Measurements from ENCODE around the gene CTNND2. TPM values are rescaled to one million over a fixed set of nuclear protein-coding genes. Genes with fewer than 3 reads are reported as not detected.

CTNND2 gene
- total RNA-seq, 1 donor from 2014 or later = 13.9 TPM

DNA sequence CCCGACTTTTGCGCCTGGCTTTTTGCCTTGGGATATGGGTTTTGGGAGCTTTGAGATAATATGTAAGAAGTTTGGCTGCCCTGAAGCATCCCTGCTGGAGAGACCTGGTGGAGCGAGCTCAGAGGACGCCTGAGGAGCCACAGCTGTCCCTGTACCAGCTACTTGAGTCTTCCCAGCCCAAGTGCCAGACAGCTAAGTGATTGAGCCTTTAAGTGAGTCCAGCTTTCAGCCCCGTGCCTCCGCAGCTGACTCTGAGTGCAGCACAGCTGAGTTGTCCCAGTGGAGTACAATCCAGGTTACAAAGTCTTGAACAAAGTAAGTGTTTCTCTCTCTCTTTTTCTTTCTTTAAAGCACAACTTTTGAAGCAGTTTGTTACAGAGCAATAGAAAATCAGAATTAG, 939.4 kb downstream of the CTNND2 start:
- Histone ChIP-seq H4K20me1 (ENCODE audit: low read depth) (no peaks in the 10 kb centered on the region), H3F3A (ENCODE audit: low read depth) (no peaks in the 10 kb centered on the region), H3K79me2 (ENCODE audit: low read depth) (no peaks in the 10 kb centered on the region), H3K4me2 (no peak overlapping the region), H3K27me3 (no peaks in the 10 kb centered on the region), H3K27ac (no peak overlapping the region), H3K4me3 (no peak overlapping the region), H3K4me1 (no peaks in the 10 kb centered on the region), H3K9me3 (ENCODE audit: low read depth) (no peaks in the 10 kb centered on the region), H2AFZ (replicated peaks) (no peak overlapping the region), H3K36me3 (no peaks in the 10 kb centered on the region), H3K9ac (no peak overlapping the region)
- Mint-ChIP-seq H3K4me3 (no peak overlapping the region), H3K27me3 (ENCODE audit: insufficient read depth, low read depth) (peaks cover 1% of the 10 kb centered on the region), H3K4me1 (peaks cover 10% of the 10 kb centered on the region), H3K9me3 (peaks cover 4% of the 10 kb centered on the region), H3K36me3 (peaks cover 2% of the 10 kb centered on the region), H3K27ac (no peak overlapping the region)
- TF ChIP-seq EZH2 (IDR thresholded peaks at IDR 0.05) (no peak), EZH2phosphoT487 (IDR thresholded peaks at IDR 0.05) (no peak)
- TF ChIP-seq, protein P1, sequence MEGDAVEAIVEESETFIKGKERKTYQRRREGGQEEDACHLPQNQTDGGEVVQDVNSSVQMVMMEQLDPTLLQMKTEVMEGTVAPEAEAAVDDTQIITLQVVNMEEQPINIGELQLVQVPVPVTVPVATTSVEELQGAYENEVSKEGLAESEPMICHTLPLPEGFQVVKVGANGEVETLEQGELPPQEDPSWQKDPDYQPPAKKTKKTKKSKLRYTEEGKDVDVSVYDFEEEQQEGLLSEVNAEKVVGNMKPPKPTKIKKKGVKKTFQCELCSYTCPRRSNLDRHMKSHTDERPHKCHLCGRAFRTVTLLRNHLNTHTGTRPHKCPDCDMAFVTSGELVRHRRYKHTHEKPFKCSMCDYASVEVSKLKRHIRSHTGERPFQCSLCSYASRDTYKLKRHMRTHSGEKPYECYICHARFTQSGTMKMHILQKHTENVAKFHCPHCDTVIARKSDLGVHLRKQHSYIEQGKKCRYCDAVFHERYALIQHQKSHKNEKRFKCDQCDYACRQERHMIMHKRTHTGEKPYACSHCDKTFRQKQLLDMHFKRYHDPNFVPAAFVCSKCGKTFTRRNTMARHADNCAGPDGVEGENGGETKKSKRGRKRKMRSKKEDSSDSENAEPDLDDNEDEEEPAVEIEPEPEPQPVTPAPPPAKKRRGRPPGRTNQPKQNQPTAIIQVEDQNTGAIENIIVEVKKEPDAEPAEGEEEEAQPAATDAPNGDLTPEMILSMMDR (IDR thresholded peaks at IDR 0.05) = no peak
- DNase-seq (ENCODE audit: low spot score) = no peak

DNA sequence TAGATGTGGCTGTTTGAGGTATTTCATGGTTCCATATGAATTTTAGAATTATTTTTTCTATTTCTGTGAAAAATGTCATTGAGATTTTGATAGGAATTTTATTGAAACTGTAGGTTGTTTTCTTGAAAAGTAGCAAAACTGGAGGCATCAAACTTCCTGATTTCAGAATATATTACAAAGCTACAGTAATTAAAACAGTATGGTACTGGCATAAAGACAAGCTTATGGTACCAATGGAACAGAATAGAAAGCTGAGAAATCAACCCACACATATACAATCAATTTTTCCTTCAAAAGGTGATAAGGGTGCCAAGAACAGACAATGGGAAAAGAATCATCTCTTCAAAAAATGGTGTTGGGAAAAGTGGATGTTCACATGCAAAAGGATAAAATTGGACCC, 945.5 kb downstream of the CTNND2 start:
- H3K4me1 Mint-ChIP-seq = no peaks in the 10 kb centered on the region
- H2AFZ ChIP-seq (replicated peaks) = no peak overlapping the region

DNA sequence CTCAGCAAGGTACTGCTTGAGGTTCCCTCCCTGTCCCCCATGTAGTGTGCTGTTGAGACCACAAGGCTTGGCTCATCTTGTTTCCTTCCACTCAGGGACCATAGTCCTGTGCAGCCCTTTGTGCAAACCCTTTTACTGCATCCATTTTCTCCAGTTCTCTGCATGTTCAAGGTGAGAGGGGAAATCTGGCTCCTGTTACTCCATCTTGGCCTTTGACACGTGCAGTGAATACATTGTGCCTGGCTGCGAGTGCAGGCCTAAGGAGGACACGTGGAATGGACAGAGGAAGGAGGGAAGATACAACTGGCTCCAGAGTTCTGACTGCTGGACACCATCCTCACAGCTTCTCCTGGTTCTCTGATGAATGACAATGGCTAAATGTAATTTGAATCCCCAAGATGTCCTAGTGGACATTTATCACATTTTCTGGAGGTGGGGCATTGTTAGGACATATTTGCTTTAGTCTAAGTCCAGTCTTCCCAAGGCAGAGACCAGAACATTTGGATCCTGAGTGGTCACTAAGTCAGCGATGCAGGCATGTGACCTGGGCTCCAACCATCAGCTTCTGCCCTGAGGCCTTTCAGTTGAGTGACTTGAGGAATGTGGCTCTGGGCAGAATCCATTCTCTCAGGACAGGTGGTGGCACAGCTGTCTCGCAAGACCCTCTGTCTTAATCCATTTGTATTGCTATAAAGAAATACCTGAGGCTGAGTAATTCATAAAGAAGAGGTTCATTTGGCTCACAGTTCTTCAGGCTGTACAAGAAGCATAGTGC, 954.2 kb downstream of the CTNND2 start:
- Mint-ChIP-seq H3K4me1 (peaks cover 3% of the 10 kb centered on the region), H3K27ac (no peak overlapping the region), H3K36me3 (no peaks in the 10 kb centered on the region), H3K27me3 (ENCODE audit: insufficient read depth, low read depth) (peaks cover 3% of the 10 kb centered on the region), H3K9me3 (peaks cover 4% of the 10 kb centered on the region), H3K4me3 (no peak overlapping the region)
- Histone ChIP-seq H3K9ac (no peak overlapping the region), H2AFZ (replicated peaks) (no peak overlapping the region), H3K4me3 (no peak overlapping the region), H4K20me1 (ENCODE audit: low read depth) (no peaks in the 10 kb centered on the region), H3K79me2 (ENCODE audit: low read depth) (no peaks in the 10 kb centered on the region), H3K36me3 (no peaks in the 10 kb centered on the region), H3K4me1 (peaks cover 13% of the 10 kb centered on the region), H3K27me3 (no peaks in the 10 kb centered on the region), H3K4me2 (no peak overlapping the region), H3K27ac (no peak overlapping the region), H3F3A (ENCODE audit: low read depth) (no peaks in the 10 kb centered on the region), H3K9me3 (ENCODE audit: low read depth) (no peaks in the 10 kb centered on the region)
- TF ChIP-seq EZH2phosphoT487 (IDR thresholded peaks at IDR 0.05) = no peak
- TF ChIP-seq, protein P1 (IDR thresholded peaks at IDR 0.05) = no peak
- TF ChIP-seq EZH2 (IDR thresholded peaks at IDR 0.05) = no peak
- no peak for DNase-seq (ENCODE audit: low spot score)

More for the DNA sequence above, 945.5 kb downstream of the CTNND2 start:
- Mint-ChIP-seq H3K27ac (no peak overlapping the region), H3K4me3 (no peak overlapping the region), H3K36me3 (no peaks in the 10 kb centered on the region), H3K27me3 (ENCODE audit: insufficient read depth, low read depth) (peaks cover 4% of the 10 kb centered on the region), H3K9me3 (peaks cover 16% of the 10 kb centered on the region)
- TF ChIP-seq EZH2 (IDR thresholded peaks at IDR 0.05) = no peak
- TF ChIP-seq EZH2phosphoT487 (IDR thresholded peaks at IDR 0.05) = no peak
- TF ChIP-seq, protein P1 (IDR thresholded peaks at IDR 0.05) = no peak
- Histone ChIP-seq H3F3A (ENCODE audit: low read depth) (no peaks in the 10 kb centered on the region), H3K4me1 (peaks cover 4% of the 10 kb centered on the region), H3K4me2 (no peak overlapping the region), H3K36me3 (no peaks in the 10 kb centered on the region), H3K27me3 (no peaks in the 10 kb centered on the region), H3K27ac (no peak overlapping the region), H3K4me3 (no peak overlapping the region), H3K9ac (no peak overlapping the region), H3K9me3 (ENCODE audit: low read depth) (no peaks in the 10 kb centered on the region), H3K79me2 (ENCODE audit: low read depth) (no peaks in the 10 kb centered on the region), H4K20me1 (ENCODE audit: low read depth) (no peaks in the 10 kb centered on the region)
- DNase-seq (ENCODE audit: low spot score) = no peak
